ENCODE data around the gene NMU.

GRCh38 chr4:55663145-55663544 lies 27.0 kb upstream of the NMU start:
- TF ChIP-seq CTCF (IDR thresholded peaks at IDR 0.05) (no peak), POLR2A (IDR thresholded peaks at IDR 0.05) (no peak)
